Skin epidermis (tissue), 12 donors: ENCODE measurements around the gene PPP2R2C.
A peak's percentile ranks its signal among the peaks of the same experiment; 100 is the strongest.

Source experiments
- H3K27ac ChIP-seq, 21 experiments: fragments of 200-600 bp; sonication (generic) in 11 of 21; one replicate each; pipeline ENCODE4 v1.5.0; 2020; ENCODE audit warnings: mild to moderate bottlenecking in 3 of 21, inconsistent platforms in 2 of 21, moderate library complexity in 2 of 21
- H3K4me3 ChIP-seq, 7 experiments: fragments of 200-600 bp; sonication (generic) in 2 of 7; one replicate each; pipeline ENCODE4 v1.5.0; 2020; ENCODE audit warnings: inconsistent platforms in 2 of 7, mild to moderate bottlenecking in 2 of 7, moderate library complexity in 1 of 7

Gene PPP2R2C

DNA sequence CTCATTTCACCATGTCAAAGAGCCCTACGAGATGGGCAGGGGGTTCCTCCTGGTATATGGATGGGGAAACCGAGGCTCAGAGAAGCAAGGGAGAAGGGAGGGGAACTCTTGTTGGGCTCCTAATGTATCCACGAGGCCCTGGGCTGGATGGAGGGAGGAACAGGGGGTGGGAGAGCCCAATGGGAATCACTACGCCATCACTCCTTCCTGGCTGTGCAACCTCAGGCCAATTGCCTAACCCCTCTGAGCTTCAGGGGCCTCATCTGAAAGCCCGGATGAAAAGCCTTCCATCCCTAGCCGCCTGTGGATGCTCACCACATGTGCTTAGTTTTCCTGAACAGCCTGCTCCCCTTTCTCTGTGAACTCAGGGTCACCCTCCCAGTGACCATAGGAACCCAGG, 57.8 kb downstream of the PPP2R2C start:
- no peak overlapping the region for H3K27ac ChIP-seq
- H3K4me3 ChIP-seq: no peak overlapping the region

DNA sequence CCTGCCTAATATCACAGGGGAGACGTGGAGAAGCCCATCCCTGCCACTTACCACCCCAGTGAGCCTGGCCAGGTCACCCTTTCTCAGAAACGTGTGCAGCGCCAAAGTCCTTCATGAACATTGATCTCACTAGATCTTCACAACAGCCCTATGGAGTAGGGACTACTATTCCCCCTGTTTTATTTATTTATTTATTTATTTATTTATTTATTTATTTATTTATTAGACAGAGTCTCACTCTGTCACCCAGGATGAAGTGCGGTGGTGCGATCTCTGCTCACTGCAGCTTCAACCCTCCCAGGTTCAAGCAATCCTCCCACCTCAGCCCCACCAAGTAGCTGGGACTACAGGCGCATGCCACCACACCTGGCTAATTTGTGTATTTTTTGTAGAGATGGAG, 61.8 kb downstream of the PPP2R2C start:
- no peak overlapping the region for H3K4me3 ChIP-seq

DNA sequence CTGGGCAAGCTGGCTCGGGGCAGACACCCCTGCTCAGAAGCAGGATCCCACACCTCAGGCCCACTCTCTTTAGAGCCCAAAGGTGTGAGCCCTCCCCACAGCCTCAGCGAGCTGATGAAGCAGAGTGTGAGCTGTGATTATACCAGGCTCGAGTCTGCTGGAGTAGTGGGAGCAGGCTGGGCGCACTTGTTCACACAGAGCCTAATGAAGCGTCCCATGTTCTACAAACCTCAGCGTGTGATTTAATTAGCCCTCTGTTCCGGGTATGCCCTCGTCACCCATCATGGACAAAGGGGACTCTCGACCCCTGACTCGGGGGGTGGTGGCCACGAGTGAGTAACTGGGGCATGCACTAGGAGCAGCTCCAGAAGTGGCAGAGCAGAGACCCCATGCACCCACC, 62.3 kb downstream of the PPP2R2C start:
- H3K4me3 ChIP-seq: no peak overlapping the region
- no peak overlapping the region for H3K27ac ChIP-seq

More for the DNA sequence above, 61.8 kb downstream of the PPP2R2C start:
- no peak overlapping the region for H3K27ac ChIP-seq

DNA sequence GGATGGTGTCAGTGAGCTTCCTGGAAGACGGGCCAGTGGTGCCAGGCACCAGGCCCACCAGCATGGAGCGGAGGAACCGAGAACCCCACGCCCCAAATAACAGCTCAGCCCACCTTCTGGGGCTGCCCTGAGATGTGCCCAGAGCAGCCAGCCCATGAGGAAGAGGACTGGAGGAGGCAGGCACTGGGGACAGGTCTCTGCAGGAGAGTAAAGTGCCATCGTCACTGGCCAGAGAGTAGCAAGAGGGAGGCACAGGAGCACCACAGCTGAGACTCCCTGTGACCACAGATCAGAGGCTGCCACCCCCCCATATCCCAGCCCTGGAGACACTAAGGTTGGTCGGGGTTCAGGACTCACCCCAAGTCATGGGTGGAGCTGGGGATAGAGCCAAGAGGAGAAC, 63.0 kb downstream of the PPP2R2C start:
- Histone ChIP-seq H3K4me3 (no peak overlapping the region), H3K27ac (no peak overlapping the region)

DNA sequence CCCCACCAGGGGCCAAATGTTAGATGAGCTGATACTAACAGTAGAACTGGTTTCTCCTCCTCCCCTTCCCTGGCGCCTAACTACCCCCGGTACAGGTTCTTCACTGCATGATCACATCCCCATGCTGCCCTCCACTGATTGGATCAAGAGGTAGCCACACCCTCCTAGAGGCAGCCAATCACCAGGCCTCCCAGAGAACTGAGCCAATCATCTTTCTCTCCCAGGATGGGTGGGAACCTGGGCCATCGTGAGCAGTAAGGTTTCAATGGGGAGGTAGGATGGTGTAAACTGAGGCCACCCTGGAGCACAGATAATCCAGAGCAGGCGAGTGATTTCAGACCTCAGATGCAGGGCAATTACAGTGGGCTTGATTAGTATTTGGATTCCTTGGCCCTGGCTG, 64.2 kb downstream of the PPP2R2C start:
- Histone ChIP-seq H3K4me3 (no peak overlapping the region), H3K27ac (no peak overlapping the region)

DNA sequence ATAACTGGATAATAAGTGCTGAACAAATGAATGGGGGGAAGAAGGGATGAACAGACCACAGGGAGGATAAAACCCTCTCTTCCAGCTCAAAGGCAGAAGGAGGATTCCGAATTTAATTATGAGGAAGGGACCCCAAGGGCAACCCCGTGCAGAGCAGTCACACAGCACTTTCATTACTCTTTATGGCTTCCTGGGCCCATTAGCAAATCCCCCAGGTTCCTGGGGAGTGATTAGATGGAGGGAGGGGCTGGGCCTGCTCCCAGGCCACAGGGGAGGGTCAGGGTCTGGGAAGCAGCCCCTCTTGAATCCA, 67.1 kb downstream of the PPP2R2C start:
- H3K4me3 ChIP-seq: no peak overlapping the region
- no peak overlapping the region for H3K27ac ChIP-seq

DNA sequence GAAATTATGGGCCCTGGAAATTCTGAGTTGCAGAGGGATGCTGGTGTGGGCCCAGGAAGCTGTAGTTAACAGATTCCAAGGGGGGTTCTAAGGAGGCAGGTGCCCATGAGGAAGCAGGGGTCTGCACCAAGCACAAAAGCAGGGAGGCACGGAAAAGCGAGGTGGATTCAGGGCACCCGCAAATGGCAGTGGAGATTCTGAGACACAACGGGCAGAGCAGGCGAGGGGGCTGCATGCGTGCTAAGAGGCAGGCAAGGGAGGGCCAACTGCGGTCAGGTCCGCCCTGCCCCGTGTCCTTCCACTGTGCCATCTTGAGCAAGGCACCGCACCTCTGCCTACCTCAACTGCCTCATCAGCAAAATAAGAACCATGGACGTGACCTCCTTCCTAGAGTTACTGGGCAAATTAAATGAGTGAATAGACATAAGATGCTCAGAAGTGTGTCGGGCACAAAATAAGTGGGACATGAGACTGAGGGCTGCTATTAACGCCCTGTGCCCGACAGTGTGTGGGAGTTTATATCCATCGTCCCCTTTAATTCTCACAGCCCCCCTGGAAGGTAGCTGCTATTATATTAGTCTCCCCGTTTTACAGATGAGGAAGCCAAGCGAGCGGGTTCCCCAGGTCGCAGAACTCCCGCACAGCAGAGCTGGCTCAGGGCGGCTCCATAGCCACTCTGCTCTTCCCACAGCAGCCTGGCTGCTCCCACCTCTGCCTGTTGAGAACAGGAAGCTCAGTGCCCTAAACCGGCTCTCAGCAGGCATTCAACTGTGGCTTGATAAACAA, 67.6 kb downstream of the PPP2R2C start:
- no peak overlapping the region for H3K27ac ChIP-seq

DNA sequence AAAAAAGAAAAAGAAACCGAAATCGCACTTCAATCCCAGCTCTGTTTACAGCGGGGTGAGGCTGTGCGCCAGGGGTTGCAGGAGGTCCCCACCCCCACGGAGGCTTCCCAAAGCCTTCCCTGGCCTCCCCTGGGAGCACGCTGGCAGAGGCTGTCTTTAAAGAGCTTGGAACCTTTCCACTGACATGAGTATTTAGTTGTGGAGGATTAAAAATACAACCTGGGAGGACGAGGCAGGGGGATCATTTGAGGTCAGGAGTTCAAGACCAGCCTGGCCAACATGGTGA, 69.1 kb downstream of the PPP2R2C start:
- no peak overlapping the region for H3K4me3 ChIP-seq
- no peak overlapping the region for H3K27ac ChIP-seq

More for the DNA sequence above, 67.6 kb downstream of the PPP2R2C start:
- H3K4me3 ChIP-seq: no peak overlapping the region

DNA sequence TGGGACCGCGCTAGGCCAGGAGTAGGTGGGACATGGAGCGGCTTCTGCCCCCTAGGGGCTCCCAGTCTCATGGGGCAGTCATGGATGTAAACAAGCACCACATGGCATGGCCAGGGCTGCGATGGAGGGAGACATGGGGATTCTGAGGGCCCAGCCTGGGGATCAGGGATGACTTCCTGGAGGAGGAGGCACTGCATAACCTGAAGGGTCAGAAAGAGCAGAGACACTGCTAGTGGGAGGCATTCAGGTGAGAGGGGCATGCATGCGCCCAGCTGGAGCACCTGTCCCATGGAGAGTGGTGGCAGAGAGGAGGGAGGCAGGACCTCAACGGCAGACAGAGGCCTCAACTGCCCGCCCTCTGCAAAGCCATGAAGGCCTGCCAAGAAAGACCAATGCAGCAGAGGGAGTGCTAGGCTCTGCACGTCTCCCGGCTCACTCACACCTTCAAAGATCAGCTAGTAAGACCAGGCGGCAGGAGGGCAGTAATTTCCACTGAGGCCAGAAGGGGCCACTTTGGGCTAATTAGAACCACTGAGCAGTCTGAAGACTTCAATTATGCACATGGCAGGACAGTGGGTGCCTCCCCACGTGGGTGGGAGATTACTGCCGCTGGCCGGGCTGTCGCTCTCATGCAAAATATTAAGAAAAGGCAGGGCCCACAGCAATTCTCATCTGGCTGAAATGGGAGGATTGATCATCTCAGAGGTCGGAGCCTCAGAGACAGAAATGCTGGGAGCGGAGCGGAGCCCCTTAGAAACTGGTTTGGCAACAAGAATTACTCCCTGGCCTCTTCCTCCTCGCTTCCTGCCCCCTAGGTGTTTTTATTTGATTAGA, 69.6 kb downstream of the PPP2R2C start:
- Histone ChIP-seq H3K27ac (no peak overlapping the region), H3K4me3 (no peak overlapping the region)

DNA sequence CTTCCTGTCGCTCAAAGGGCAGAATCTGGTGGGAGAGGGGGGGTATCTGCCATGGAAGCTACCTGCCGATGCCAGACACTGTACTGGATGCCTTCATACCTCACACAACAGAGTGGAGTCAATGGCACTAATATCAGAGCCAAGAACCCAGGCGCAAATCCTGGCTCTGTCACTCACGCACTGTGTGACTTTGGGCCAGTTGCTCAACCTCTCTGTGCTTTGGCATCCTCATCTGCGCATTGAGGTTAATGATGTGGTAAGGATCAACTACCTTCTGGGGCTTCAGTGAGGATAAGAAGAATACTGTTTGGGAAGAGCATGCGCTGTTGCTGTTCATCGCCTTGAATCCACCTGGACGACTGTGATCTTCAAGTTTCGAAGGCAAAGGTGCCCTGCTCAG, 70.6 kb downstream of the PPP2R2C start:
- Histone ChIP-seq H3K27ac (no peak overlapping the region), H3K4me3 (no peak overlapping the region)

DNA sequence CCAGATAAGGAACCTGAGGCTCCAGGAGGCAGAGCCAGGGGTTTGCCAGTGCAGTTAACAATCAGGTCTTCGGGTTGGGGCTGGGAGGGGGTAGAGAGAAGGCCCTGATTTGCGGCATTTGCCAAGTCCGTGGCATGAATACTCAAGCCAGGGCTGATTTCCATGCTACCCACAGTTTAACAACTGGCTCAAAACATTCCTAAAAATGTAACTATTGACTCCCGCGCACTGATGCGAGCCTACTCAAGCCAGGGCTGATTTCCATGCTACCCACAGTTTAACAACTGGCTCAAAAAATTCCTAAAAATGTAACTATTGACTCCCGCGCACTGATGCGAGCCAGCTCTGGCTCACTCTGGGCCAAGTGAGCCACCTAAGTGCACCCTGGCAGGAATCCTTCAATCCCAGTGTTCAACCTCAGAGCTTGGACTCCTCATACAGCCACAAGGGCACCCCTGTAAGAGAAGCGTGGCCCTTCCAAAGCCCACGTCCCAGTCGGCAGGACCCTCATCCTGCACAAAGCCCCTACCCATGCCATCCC, 75.6 kb downstream of the PPP2R2C start:
- Histone ChIP-seq H3K4me3 (no peak overlapping the region), H3K27ac (no peak overlapping the region)

DNA sequence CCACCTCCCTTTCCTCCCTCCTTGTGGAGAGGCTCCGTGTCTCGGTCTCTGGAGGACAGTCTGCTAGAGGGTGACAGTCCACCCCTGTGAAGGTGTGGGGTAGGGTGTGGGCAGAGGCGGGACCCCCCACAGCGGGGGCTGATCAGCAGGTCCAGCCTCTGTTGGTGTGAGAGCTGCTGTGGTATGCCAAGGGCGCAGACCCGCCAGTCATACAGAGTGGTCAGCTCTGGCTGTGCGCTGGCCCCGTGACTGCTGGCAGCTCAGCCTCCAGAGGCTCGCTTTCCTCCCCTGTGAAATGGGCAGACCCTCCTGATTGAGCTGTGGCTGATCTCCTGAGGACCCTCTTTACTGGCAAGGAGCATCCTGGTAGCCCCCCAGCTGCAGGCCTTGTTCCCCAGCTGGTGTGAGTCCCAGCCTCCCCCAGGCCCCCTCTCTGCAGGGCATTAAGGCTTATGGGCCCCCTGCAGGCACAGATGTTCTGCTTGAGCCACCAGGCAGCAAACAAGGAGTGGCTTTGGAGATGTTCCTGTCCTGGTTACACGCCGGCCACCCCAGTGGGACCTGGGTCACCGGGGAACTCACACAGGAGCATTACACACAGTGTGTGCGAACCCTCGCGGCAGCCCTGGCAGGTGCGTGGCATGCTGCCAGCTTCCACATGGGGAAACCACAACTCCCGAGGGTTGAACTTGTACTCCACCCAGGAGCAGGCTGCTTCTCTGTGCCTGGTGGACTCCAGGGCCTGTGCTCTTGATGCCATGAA, 76.8 kb downstream of the PPP2R2C start:
- no peak overlapping the region for H3K27ac ChIP-seq
- no peak overlapping the region for H3K4me3 ChIP-seq

DNA sequence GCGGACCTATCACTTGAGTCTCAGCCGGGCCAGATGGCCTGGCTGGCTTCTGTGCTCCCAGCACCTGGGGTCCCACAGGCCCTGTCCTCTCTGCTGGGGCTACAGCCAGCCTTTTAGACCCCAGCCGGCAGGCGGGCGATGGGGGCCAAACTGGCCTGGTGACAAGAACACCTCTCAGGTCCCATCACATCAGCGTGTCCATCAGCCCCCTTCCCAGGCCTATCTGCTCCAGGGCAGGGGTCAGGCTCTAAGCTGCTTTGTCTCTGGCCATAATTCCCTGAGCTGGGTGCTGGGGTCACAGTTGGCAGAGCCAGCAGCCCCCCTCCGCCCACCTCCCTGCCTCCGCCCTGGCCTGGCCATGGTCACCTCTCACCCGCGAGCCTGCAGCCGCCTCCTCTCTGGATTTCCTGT, 77.7 kb downstream of the PPP2R2C start:
- Histone ChIP-seq H3K27ac (no peak overlapping the region), H3K4me3 (no peak overlapping the region)

DNA sequence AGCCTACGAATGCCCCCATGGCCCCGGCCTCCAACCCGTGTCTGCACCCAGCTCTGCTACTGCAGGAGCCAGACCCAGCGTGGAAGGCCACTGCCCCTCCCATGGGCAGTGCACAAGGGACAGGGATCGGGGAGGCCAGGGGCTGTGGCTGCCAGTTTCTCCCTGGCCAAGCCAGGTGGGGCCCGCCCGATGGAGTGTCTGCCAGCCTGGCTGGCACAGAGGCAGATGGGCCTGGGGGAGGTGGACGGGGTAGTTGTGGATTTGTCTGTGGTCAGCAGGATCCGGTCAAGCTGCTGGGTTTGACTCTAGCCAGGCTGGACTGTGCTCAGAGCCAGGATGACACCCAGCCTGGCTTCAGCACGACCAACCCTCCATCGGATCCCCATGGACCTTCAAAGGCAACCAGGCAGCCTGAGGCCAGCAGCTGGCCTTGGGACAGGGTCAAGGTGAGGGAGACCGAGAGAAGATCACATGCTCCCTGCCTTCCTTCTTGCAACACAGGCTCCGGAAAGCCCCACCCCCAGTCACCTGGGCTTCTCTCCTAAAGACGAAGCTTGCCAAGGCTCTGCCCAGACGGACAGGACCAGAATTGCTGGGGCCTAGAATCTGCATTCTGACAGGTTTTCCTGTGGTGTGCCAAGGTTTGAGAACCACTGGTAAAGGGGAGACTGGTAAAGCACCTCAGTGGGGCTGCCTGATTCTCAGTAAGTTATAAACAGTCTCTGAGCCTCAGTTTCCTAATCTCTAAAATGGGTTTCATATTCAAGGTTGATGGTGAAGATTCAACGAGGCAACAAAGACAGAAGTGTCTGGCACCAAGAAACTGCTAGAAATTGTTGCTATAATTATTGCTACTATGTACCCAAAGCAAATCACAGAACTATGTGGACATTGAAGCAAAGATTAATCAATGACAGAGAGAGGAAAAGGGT, 78.6 kb downstream of the PPP2R2C start:
- peak overlapping the region in 3 of 21 experiments; percentile 21 to 65 (median 31) for H3K27ac ChIP-seq
- H3K4me3 ChIP-seq: no peak overlapping the region

DNA sequence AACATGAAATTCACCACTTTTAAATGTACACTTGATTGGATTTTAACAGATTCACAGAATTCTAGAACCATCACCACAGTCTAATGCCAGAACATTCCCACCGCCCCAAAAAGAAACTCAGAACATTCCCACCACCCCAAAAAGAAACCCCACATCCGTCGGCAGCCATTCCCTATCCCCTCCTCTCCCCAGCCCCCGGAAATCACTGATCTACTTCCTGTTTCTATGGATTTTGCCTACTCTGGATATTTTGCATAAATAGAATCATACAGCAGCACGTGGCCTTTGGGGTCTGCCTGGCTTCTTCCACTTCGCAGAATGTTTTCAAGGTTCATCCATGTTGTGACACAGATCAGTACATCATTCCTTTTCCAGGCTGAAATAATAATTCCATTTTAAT, 79.3 kb downstream of the PPP2R2C start:
- no peak overlapping the region for H3K4me3 ChIP-seq
- H3K27ac ChIP-seq: no peak overlapping the region

DNA sequence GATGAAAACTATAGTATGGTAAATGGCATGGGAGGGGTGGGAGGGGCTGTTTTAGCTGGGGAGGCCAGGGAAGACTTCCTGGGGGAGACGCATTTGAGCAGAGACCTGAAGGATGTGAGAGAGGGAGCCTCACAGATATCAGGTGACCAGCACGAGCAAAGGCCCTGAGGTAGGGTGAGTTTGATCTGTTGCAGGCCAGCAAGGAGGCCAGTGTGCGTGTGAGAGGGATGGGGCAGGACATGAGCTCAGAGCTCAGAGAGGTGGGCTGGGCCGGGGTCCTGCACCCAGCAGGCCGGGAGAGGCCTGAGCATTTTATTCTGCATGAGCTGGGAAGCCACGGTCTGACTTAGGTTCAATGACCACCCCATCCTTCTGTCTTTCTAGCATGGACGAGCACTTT, 80.0 kb downstream of the PPP2R2C start:
- no peak overlapping the region for H3K4me3 ChIP-seq
- H3K27ac ChIP-seq: peak overlapping the region in 8 of 21 experiments; percentile 3 to 77 (median 46)

DNA sequence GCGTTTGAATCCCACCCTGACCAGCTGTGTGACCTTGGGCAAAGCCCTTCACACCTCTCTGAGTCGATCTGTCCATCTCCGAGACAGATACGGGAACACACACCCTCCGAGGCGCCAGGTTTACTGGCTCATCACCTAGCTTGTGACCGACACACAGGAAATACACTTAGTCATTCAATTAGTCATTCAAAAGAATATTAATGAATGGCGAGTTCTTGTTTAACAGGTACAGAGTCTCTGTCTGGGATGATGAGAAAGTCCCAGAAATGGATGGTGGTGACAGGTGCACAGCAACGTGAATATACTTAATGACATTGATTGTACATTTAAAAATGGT, 80.6 kb downstream of the PPP2R2C start:
- no peak overlapping the region for H3K4me3 ChIP-seq
- peak overlapping the region in 14 of 21 experiments; percentile 7 to 84 (median 70) for H3K27ac ChIP-seq

DNA sequence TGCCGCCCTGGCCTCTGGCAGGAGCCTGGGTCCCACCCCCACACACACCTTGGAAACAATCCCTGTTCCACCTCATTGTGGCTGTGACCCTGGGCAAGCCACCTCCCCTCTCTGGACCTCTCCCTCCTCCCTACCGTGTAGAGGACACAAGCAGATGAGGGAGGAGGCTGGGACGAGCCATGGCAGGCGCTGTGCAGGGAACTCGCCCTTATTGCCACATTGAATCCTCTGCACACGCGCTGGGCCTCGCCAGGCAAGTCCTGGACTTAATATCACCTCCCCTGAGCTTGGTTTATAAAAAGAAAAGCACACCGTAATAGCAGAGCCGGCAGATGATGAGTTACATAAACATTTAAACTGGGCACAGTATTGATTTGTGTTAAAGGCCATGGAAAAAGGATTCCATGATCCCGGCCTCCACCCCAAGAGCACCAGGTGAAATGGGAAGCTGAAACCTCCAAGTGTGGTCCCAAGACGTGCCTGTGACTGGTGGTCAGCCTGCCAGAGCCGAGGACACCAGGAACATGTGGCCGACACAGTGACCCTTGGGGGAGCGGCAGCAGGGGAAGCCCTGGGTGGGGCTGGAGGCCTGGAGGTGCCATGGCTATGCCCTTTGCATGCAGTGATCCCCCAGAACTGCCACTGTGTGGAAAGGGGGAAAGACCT, 81.1 kb downstream of the PPP2R2C start:
- Histone ChIP-seq H3K27ac (peak overlapping the region in 14 of 21 experiments; percentile 7 to 84 (median 70)), H3K4me3 (no peak overlapping the region)

DNA sequence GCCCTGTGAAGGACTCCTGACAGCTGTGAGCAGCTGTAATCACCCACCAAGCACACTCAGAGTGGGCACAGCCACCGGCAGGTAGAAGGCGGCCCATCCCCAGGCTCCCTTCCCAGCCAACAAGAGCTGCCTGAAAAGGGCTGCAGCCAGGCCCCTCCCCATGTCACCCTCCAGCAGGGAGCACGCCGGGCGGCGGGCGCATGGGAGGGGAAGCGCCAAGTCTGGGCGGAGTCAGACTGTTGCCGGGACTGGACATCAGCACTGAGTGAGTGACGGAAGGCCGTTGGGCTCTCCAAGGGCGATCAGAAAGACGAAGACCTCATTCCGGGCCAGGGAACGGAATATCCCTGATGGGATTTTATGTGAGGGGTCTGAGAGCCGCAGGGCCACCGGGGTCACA, 82.1 kb downstream of the PPP2R2C start:
- Histone ChIP-seq H3K4me3 (no peak overlapping the region), H3K27ac (peak overlapping the region in 2 of 21 experiments; percentile 8 to 39)
